ENCODE measurements around the gene LAMTOR2. TPM values are rescaled to one million over a fixed set of nuclear protein-coding genes. Genes with fewer than 3 reads are reported as not detected.
"Not testable (repeated sequence)": the region's sequence is repeated elsewhere in the genome, so short reads cannot be mapped to it uniquely, and the experiment has no call there.

The LAMTOR2 gene
- total and polyA plus RNA-seq, 9 of the 15 experiments (the other 6 are each of a cell fraction or from before 2014, with no cell fraction given) = 39.0 to 161 (median 74.6) TPM

GRCh38 chr1:156070548-156070947 lies 16.0 kb downstream of the LAMTOR2 start (continued):
- TF ChIP-seq MNT (conservative IDR thresholded peaks at IDR 0.05) (no peak), IRF9 (tag; IDR thresholded peaks at IDR 0.05) (no peak), TSC22D4 (tag; IDR thresholded peaks at IDR 0.05) (no peak), IRF2 (CRISPR knock-in tag; IDR thresholded peaks at IDR 0.05) (no peak), MAFF (IDR thresholded peaks at IDR 0.05; ENCODE audit: low read length) (no peak), POLR2AphosphoS2 (IDR thresholded peaks at IDR 0.05; ENCODE audit: low read length) (no peak), TEAD4 (IDR thresholded peaks at IDR 0.05; ENCODE audit: low read length) (no peak), TEAD4 (CRISPR knock-in tag; IDR thresholded peaks at IDR 0.05; ENCODE audit: borderline replicate concordance) (no peak), XRCC3 (IDR thresholded peaks at IDR 0.05) (no peak), POLR2B (IDR thresholded peaks at IDR 0.05; ENCODE audit: low read depth, partially characterized antibody) (no peak), EZH2 (IDR thresholded peaks at IDR 0.05; ENCODE audit: borderline replicate concordance, low read depth, low read length) (no peak)

- H3K27ac ChIP-seq (ENCODE audit: extremely low read depth, low read depth, low read length); H3K4me1 ChIP-seq (replicated peaks in 1 of 2; ENCODE audit: control insufficient read depth in 2 of 2, insufficient read depth in 2 of 2, low read length in 2 of 2); H3K9me3 ChIP-seq (replicated peaks; ENCODE audit: control insufficient read depth, insufficient read depth, low read depth, low read length); intact Hi-C loops (cut with micrococcal nuclease); H3K9me1 ChIP-seq (ENCODE audit: control insufficient read depth, insufficient read depth, low read length); H4K20me1 ChIP-seq (replicated peaks; ENCODE audit: control insufficient read depth, insufficient read depth, low read length); FAIRE-seq; H3K79me2 ChIP-seq (ENCODE audit: control insufficient read depth, insufficient read depth, low read length); H3K4me3 ChIP-seq; BruUV-seq (replicated peaks); H3K9ac ChIP-seq (ENCODE audit: insufficient read depth in 1 of 2, low read depth in 2 of 2, low read length in 2 of 2); H3K4me2 ChIP-seq (ENCODE audit: insufficient read depth, low read length); in situ Hi-C loops (cut with MboI); CTCF ChIA-PET (ENCODE audit: low intra/inter-chr PET ratio); H3K36me3 ChIP-seq (ENCODE audit: control insufficient read depth, insufficient read depth, low read length); H3K27me3 ChIP-seq (ENCODE audit: control insufficient read depth in 2 of 2, insufficient read depth in 2 of 2, low read length in 2 of 2); ATAC-seq; H2AFZ ChIP-seq (ENCODE audit: low read depth, low read length); DNase-seq (ENCODE audit: extremely low read depth in 1 of 4, low spot score in 3 of 4): not testable (repeated sequence)
- WGBS (ENCODE audit: insufficient coverage, low coverage, missing lambda C conversion rate) = 64% methylated on average over 4 of the region's 7 CpGs
- POLR2A ChIA-PET = interaction anchor here (0.6 to 1.0 kb wide), 3 partner anchors 16 to 1014 kb away, joined by 3 to 4 read pairs (median 3); no protein-coding TSS in a partner anchor
Measured at GRCh38 chr1:156071332-156071816, 16.8 kb downstream of the LAMTOR2 start.
